Measurements from ENCODE around the gene PHF21B. TPM values are rescaled to one million over a fixed set of nuclear protein-coding genes. Genes with fewer than 3 reads are reported as not detected.

The PHF21B gene
- total RNA-seq, 1 donor from 2014 or later: 113 TPM

DNA sequence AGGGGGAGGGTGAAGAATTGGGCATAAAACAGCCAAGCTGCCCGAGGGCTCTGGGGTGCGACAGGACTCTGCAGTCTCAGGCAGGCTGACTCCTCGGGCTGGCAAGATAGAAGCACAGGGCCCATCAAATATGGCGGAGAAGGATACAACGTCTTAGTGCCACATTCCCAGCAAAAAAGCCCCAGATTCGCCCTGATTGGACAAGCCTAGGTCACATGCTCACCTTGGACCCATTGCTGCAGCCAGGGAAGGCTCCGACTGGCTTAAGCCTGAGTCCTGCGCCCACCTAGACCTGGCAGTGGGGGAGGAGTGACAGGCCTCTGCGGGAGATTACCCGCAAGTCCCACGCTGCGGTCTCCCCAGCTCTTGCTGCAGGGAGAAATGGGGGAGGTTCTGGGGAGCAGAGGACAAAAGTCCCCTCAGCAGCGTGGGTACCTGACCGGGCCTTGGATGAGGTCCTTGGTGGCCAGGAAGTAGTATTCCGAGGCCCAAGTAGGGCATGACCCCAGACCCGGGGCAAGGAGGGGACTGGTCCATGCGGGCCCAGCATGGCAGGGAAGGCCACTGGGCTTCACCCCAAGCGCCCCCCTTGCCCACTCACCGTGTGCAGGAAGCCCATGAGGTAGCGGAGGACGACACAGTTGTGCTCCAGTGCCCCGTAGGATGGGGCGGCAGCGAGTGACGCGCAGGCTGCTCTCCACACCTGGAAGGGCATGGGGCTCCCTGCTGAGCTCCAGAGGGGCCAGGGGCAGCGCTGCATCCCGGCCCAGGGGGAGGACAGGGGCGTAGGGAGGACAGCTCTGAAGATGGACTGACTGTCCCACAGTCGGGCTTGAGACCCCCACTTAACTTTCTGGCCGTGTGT is 144.4 kb downstream of the PHF21B start:
- TF ChIP-seq, protein P1, sequence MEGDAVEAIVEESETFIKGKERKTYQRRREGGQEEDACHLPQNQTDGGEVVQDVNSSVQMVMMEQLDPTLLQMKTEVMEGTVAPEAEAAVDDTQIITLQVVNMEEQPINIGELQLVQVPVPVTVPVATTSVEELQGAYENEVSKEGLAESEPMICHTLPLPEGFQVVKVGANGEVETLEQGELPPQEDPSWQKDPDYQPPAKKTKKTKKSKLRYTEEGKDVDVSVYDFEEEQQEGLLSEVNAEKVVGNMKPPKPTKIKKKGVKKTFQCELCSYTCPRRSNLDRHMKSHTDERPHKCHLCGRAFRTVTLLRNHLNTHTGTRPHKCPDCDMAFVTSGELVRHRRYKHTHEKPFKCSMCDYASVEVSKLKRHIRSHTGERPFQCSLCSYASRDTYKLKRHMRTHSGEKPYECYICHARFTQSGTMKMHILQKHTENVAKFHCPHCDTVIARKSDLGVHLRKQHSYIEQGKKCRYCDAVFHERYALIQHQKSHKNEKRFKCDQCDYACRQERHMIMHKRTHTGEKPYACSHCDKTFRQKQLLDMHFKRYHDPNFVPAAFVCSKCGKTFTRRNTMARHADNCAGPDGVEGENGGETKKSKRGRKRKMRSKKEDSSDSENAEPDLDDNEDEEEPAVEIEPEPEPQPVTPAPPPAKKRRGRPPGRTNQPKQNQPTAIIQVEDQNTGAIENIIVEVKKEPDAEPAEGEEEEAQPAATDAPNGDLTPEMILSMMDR (IDR thresholded peaks at IDR 0.05; ENCODE audit: partially characterized antibody, unreplicated experiment): no peak
- Mint-ChIP-seq H3K36me3 (ENCODE audit: unreplicated experiment) (peaks cover 5% of the 10 kb centered on the region), H3K4me1 (ENCODE audit: low read depth, unreplicated experiment) (peaks cover under 1% of the 10 kb centered on the region), H3K4me3 (ENCODE audit: unreplicated experiment) (no peak overlapping the region), H3K27me3 (ENCODE audit: unreplicated experiment) (peaks cover 11% of the 10 kb centered on the region), H3K9me3 (ENCODE audit: unreplicated experiment) (peaks cover 3% of the 10 kb centered on the region), H3K27ac (ENCODE audit: unreplicated experiment) (no peak overlapping the region)
- no peak for DNase-seq

- TF ChIP-seq, protein P1 (IDR thresholded peaks at IDR 0.05; ENCODE audit: partially characterized antibody, unreplicated experiment): no peak
- H3K9me3 Mint-ChIP-seq (ENCODE audit: unreplicated experiment): peaks cover 3% of the 10 kb centered on the region
- H3K27ac Mint-ChIP-seq (ENCODE audit: unreplicated experiment): no peak overlapping the region
- peaks cover 11% of the 10 kb centered on the region for H3K27me3 Mint-ChIP-seq (ENCODE audit: unreplicated experiment)
- peaks cover 5% of the 10 kb centered on the region for H3K36me3 Mint-ChIP-seq (ENCODE audit: unreplicated experiment)
- H3K4me3 Mint-ChIP-seq (ENCODE audit: unreplicated experiment): no peak overlapping the region
- peaks cover 2% of the 10 kb centered on the region for H3K4me1 Mint-ChIP-seq (ENCODE audit: low read depth, unreplicated experiment)
- DNase-seq: no peak
Measured at GRCh38 chr22:44862981-44863860, 146.6 kb downstream of the PHF21B start.

DNA sequence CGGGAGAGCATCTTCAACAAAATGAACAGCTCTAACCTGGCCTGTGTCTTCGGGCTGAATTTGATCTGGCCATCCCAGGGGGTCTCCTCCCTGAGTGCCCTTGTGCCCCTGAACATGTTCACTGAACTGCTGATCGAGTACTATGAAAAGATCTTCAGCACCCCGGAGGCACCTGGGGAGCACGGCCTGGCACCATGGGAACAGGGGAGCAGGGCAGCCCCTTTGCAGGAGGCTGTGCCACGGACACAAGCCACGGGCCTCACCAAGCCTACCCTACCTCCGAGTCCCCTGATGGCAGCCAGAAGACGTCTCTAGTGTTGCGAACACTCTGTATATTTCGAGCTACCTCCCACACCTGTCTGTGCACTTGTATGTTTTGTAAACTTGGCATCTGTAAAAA is 147.5 kb downstream of the PHF21B start:
- peaks cover 5% of the 10 kb centered on the region for H3K36me3 Mint-ChIP-seq (ENCODE audit: unreplicated experiment)
- H3K4me1 Mint-ChIP-seq (ENCODE audit: low read depth, unreplicated experiment): peaks cover 2% of the 10 kb centered on the region
- DNase-seq: no peak
- H3K9me3 Mint-ChIP-seq (ENCODE audit: unreplicated experiment): peaks cover 4% of the 10 kb centered on the region
- H3K27ac Mint-ChIP-seq (ENCODE audit: unreplicated experiment): no peak overlapping the region
- H3K4me3 Mint-ChIP-seq (ENCODE audit: unreplicated experiment): no peak overlapping the region
- TF ChIP-seq, protein P1 (IDR thresholded peaks at IDR 0.05; ENCODE audit: partially characterized antibody, unreplicated experiment): no peak
- peaks cover 12% of the 10 kb centered on the region for H3K27me3 Mint-ChIP-seq (ENCODE audit: unreplicated experiment)

DNA sequence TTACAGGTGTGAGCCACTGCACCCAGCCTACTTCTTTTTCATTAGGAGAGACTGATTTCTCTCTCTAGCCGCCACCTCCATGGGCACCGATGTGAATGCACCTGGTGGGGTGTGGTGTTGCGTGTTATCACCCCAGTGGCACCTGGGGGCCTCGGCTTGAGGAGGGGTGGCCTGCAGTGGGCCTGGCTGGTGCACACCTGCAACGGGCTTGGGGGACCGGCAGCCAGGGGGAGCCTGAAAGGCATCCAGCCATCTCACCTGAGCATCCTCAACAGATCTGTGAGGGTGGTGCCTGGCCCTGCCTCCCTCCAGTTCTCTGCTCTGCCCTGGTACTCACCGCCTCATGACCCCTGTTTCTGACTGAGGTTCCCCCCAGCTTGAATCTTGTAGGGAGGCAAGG is 148.6 kb downstream of the PHF21B start:
- peaks cover 2% of the 10 kb centered on the region for H3K4me1 Mint-ChIP-seq (ENCODE audit: low read depth, unreplicated experiment)
- H3K27ac Mint-ChIP-seq (ENCODE audit: unreplicated experiment): no peak overlapping the region
- H3K27me3 Mint-ChIP-seq (ENCODE audit: unreplicated experiment): peaks cover 10% of the 10 kb centered on the region
- H3K36me3 Mint-ChIP-seq (ENCODE audit: unreplicated experiment): peaks cover 5% of the 10 kb centered on the region
- DNase-seq: no peak
- TF ChIP-seq, protein P1 (IDR thresholded peaks at IDR 0.05; ENCODE audit: partially characterized antibody, unreplicated experiment): no peak
- H3K4me3 Mint-ChIP-seq (ENCODE audit: unreplicated experiment): no peak overlapping the region
- H3K9me3 Mint-ChIP-seq (ENCODE audit: unreplicated experiment): peaks cover 5% of the 10 kb centered on the region

Measured in glutamatergic neuron (in vitro differentiated cells).